Small intestine (tissue), 7 donors: ENCODE data around the gene MFSD11. TPM values are rescaled to one million over a fixed set of nuclear protein-coding genes. Genes with fewer than 3 reads are reported as not detected.
"Not testable (repeated sequence)": the region's sequence is repeated elsewhere in the genome, so short reads cannot be mapped to it uniquely, and the experiment has no call there.

ENCODE experiments used
- DNase-seq, 2 donors: peaks; one replicate each; pipeline versions ENCODE4 v3.0.0 to v3.0.0-alpha.2; 2013
- FAIRE-seq: peaks from 2 replicates; lab custom pipeline; 2012; peaks lifted over from hg19 to GRCh38; lab: Jason Lieb, UNC
- H3K27ac ChIP-seq, 3 donors: one replicate each; pipeline ENCODE4 v1.5.1; 2013; ENCODE audit warnings: low read length in 2 of 3, mild to moderate bottlenecking in 2 of 3, control low read depth in 1 of 3, inconsistent platforms in 1 of 3, low read depth in 1 of 3, moderate library complexity in 1 of 3
- H3K27me3 ChIP-seq, 3 donors: one replicate each; pipeline ENCODE4 v1.6.1; 2013; ENCODE audit warnings: low read length in 3 of 3, inconsistent platforms in 1 of 3; ENCODE audit not compliant: control insufficient read depth in 3 of 3, insufficient read depth in 3 of 3
- H3K36me3 ChIP-seq, 3 donors: one replicate each; pipeline ENCODE4 v1.6.1; 2013; ENCODE audit warnings: low read length in 3 of 3, inconsistent platforms in 1 of 3, low read depth in 1 of 3, mild to moderate bottlenecking in 1 of 3, moderate library complexity in 1 of 3; ENCODE audit not compliant: control insufficient read depth in 3 of 3, insufficient read depth in 2 of 3
- H3K4me1 ChIP-seq, 3 donors: one replicate each; pipeline ENCODE4 v1.6.1; 2013; ENCODE audit warnings: low read length in 2 of 3, inconsistent platforms in 1 of 3, low read depth in 1 of 3, mild to moderate bottlenecking in 1 of 3, moderate library complexity in 1 of 3; ENCODE audit not compliant: control insufficient read depth in 3 of 3, insufficient read depth in 2 of 3
- H3K4me3 ChIP-seq, 3 donors: one replicate each; pipeline ENCODE4 v1.5.1; 2013; ENCODE audit warnings: low read length in 3 of 3, control low read depth in 1 of 3, inconsistent platforms in 1 of 3, low read depth in 1 of 3, mild to moderate bottlenecking in 1 of 3, moderate library complexity in 1 of 3
- H3K9me3 ChIP-seq, 2 donors: one replicate each; pipeline ENCODE4 v1.6.1; 2013; ENCODE audit warnings: low read depth in 1 of 2, low read length in 1 of 2; ENCODE audit not compliant: control insufficient read depth in 2 of 2, insufficient read depth in 1 of 2
- WGBS, 3 donors: extraction: QIAGEN DNeasy Blood & Tissue Kit; methylation state at CpG; one replicate each; pipeline ENCODE4 v1.1.7; 2013; 5-methylcytosine and 5-hydroxymethylcytosine counted together
- polyA plus RNA-seq, 4 donors: library from polyadenylated mRNA; stranded (reverse) in 3 of 4; unstranded in 1 of 4; fragments of 200-250 nt in 3 of 4; fragments of 120-200 nt in 1 of 4; gene quantifications; one replicate each; pipeline versions ENCODE4 v1.2.1 to v1.2.3, GENCODE V29; 2013
- donor health status: healthy with polysubstance abuse.
- donor health status: control.
- donor health status: control.
- donor health status: Bipolar disorder and iron deficiency.
- donor health status: healthy.

The MFSD11 gene
- polyA plus RNA-seq, 4 donors, result 8.3 to 28.4 (median 15.2) TPM

GRCh38 chr17:76725580-76726230, 12.2 kb upstream of the MFSD11 start:
- H3K4me1 ChIP-seq, result peaks cover 0 to 15% (median 3%) of the 10 kb centered on the region in 3 donors
- WGBS, 3 donors, result 1 to 3% (median 3%) methylated on average over 38 of the region's 38 CpGs
- peak; percentile 84 to 91 for DNase-seq

GRCh38 chr17:76726231-76726775, 11.6 kb upstream of the MFSD11 start, which contains the start of gene JMJD6:
Gene JMJD6 (minus strand): TSS chr17:76726606. CDS start chr17:76726475, 131 bp downstream.
- Histone ChIP-seq H3K4me1 (peaks cover 0 to 15% (median 3%) of the 10 kb centered on the region in 3 donors), H3K4me3 (peak within 1 kb of the TSS; percentile 84 to 90 (median 89)), H3K9me3 (no peaks in the 10 kb centered on the region), H3K27ac (peak within 1 kb of the TSS; percentile 99 to 100 (median 100)), H3K36me3 (peaks cover 6 to 51% (median 14%) of the 10 kb centered on the region in 3 donors), H3K27me3 (no peaks in the 10 kb centered on the region)
- WGBS, 3 donors, result 0% methylated on average over 57 to 60 of the region's 60 CpGs
- DNase-seq (peak; percentile 97), FAIRE-seq (no peak)

More at GRCh38 chr17:76725580-76726230, 12.2 kb upstream of the MFSD11 start:
- no peak for FAIRE-seq
- peak overlapping the region; percentile 84 to 90 (median 89) for H3K4me3 ChIP-seq
- no peaks in the 10 kb centered on the region for H3K27me3 ChIP-seq
- no peaks in the 10 kb centered on the region for H3K9me3 ChIP-seq
- peak overlapping the region; percentile 99 to 100 (median 100) for H3K27ac ChIP-seq
- H3K36me3 ChIP-seq, result peaks cover 10 to 56% (median 19%) of the 10 kb centered on the region in 3 donors

DNA sequence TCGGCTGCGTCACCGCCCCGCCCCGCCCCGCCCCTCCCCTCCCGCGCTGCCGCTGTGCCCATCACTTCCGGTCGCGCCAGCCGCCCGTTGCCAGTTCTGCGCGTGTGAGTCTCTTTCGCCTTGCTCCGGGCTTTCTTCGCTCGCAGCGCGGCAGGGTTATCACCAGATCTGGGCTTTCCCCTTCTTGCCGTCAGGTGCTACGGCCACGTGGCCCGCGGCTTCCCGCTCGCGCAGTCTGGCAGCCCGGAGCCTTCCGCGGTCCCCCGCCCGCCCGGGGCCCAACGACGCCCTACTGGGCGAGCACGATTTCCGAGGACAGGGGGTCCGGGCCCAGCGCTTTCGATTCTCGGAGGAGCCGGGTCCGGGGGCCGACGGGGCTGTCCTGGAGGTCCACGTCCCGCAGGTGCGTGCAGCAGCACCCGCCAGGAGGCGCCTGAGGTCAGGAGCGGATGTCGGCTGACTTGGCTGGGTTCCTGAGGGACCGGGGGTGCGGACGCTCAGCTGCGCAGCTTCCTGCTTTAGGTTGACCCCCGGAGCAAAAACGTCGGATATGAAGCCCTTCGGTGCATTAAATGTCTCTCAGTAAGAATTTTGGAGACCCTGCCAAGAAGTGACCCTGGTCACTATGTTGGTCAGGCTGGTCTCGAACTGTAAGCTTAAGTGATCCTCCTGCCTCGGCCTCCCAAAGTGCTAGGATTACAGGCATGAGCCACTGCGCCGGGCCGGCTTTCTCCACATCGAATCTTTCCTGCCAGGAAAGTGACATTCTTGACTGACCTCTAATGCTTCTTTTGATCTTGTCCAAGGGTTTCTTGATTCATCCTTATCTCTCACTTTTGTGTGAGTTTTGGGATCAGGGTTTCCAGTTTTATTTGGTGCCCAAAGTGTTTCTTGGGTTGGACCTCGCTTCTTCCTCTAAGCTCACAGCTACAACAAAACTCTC, 10.9 kb upstream of the MFSD11 start, which contains the start of gene METTL23:
METTL23 (plus strand) TSS at position 64 of the 943 bp plus-strand sequence. CDS start 2,872 bp downstream, outside the sequence.
- Histone ChIP-seq H3K4me3 (peak within 1 kb of the TSS; percentile 84 to 90 (median 89)), H3K36me3 (peaks cover 4 to 46% (median 8%) of the 10 kb centered on the region in 3 donors), H3K4me1 (peaks cover 0 to 15% (median 3%) of the 10 kb centered on the region in 3 donors), H3K9me3 (no peaks in the 10 kb centered on the region), H3K27ac (peak within 1 kb of the TSS; percentile 99 to 100 (median 100)), H3K27me3 (no peaks in the 10 kb centered on the region)
- DNase-seq, result peak; percentile 75 to 90
- WGBS, 3 donors, result 0 to 1% (median 0%) methylated on average over 48 to 71 of the region's 71 CpGs
- no peak for FAIRE-seq

- DNase-seq (peak; percentile 41 to 49), FAIRE-seq (no peak)
- Histone ChIP-seq H3K27me3 (no peaks in the 10 kb centered on the region), H3K9me3 (no peaks in the 10 kb centered on the region), H3K4me1 (peaks cover 0 to 15% (median 3%) of the 10 kb centered on the region in 3 donors), H3K36me3 (peaks cover 6 to 44% (median 8%) of the 10 kb centered on the region in 3 donors), H3K4me3 (peak overlapping the region; percentile 84 to 90 (median 89)), H3K27ac (peak overlapping the region; percentile 98 to 100 (median 99))
- WGBS, 3 donors, result 13 to 35% (median 19%) methylated on average over 17 to 18 of the region's 18 CpGs
Measured at GRCh38 chr17:76727745-76728456, 10.0 kb upstream of the MFSD11 start.

DNA sequence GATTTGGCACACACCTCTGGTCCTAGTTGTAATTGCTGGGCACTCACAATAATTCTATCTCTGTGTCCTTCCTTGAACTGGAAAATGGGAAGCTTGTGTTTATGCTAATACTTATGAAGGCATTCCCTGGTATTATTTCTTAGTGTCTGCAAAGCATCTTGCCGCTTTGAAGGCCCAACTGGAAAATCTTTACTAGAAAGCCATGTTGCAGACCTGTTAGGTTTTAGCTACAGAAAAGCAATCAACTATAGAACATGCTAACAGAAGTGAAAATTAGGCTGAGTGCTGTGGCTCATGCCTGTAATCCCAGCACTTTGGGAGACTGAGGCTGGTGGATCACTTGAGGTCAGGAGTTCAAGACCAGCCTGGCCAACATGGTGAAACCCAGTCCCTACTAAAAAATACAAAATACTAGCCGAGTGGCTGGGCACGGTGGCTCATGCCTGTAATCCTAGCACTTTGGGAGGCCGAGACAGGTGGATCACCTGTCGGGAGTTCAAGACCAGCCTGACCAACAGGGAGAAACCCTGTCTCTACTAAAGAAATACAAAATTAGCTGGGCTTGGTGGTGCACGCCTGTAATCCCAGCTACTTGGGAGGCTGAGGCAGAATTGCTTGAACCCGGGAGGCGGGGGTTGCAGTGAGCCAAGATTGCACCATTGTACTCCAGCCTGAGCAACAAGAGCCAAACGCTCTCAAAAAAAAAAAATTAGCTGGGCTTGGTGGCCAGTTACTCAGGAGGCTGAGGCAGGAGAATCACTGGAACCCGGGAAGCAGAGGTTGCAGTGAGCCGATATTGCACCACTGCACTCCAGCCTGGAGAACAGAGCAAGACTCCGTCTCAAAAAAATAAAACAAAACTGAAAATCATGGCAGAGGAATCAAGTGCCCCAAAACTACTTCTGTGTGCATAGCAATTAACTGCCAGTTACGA, 5.9 kb upstream of the MFSD11 start:
- FAIRE-seq, H3K4me3 ChIP-seq, H3K27me3 ChIP-seq, H3K9me3 ChIP-seq, DNase-seq, H3K27ac ChIP-seq: not testable (repeated sequence)
- H3K36me3 ChIP-seq, result peaks cover 9 to 29% (median 12%) of the 10 kb centered on the region in 3 donors
- 76 to 83% (median 77%) methylated on average over 13 of the region's 13 CpGs for WGBS, 3 donors
- peaks cover 0 to 11% (median 5%) of the 10 kb centered on the region in 3 donors for H3K4me1 ChIP-seq

GRCh38 chr17:76732734-76733617, 4.9 kb upstream of the MFSD11 start:
- H3K9me3 ChIP-seq, result no peaks in the 10 kb centered on the region
- FAIRE-seq, result no peak
- H3K27ac ChIP-seq, result no peak overlapping the region
- no peaks in the 10 kb centered on the region for H3K27me3 ChIP-seq
- 58 to 62% (median 60%) methylated on average over 3 of the region's 3 CpGs for WGBS, 3 donors
- peaks cover 0 to 5% (median 4%) of the 10 kb centered on the region in 3 donors for H3K4me1 ChIP-seq
- H3K4me3 ChIP-seq, result no peak overlapping the region
- DNase-seq, result no peak
- H3K36me3 ChIP-seq, result peaks cover 9 to 29% (median 12%) of the 10 kb centered on the region in 3 donors
